ENCODE measurements around the gene FAM168A. TPM values are rescaled to one million over a fixed set of nuclear protein-coding genes. Genes with fewer than 3 reads are reported as not detected.
"Not testable (repeated sequence)": the region's sequence is repeated elsewhere in the genome, so short reads cannot be mapped to it uniquely, and the experiment has no call there.

Gene FAM168A
- total RNA-seq, 1 donor from 2014 or later, result 52.2 TPM

- no peaks in the 10 kb centered on the region for H3K27me3 Mint-ChIP-seq (ENCODE audit: unreplicated experiment)
- no peak overlapping the region for H3K4me3 Mint-ChIP-seq (ENCODE audit: unreplicated experiment)
- peaks cover 30% of the 10 kb centered on the region for H3K4me1 Mint-ChIP-seq (ENCODE audit: unreplicated experiment)
- no peak for TF ChIP-seq CTCF (IDR thresholded peaks at IDR 0.05)
- no peak for DNase-seq (ENCODE audit: extremely low spot score, unreplicated experiment)
- H3K36me3 Mint-ChIP-seq (ENCODE audit: unreplicated experiment), result peaks cover 2% of the 10 kb centered on the region
- H3K27ac Mint-ChIP-seq (ENCODE audit: unreplicated experiment), result peak overlapping the region; percentile 65
- no peaks in the 10 kb centered on the region for H3K9me3 Mint-ChIP-seq (ENCODE audit: unreplicated experiment)
These were observed 19.2 kb downstream of the FAM168A start for GRCh38 chr11:73578592-73579185.

GRCh38 chr11:73577496-73577917, 20.4 kb downstream of the FAM168A start:
- peak overlapping the region; percentile 65 for H3K27ac Mint-ChIP-seq (ENCODE audit: unreplicated experiment)
- no peaks in the 10 kb centered on the region for H3K36me3 Mint-ChIP-seq (ENCODE audit: unreplicated experiment)
- no peak for TF ChIP-seq CTCF (IDR thresholded peaks at IDR 0.05)
- H3K4me3 Mint-ChIP-seq (ENCODE audit: unreplicated experiment), result no peak overlapping the region
- no peaks in the 10 kb centered on the region for H3K27me3 Mint-ChIP-seq (ENCODE audit: unreplicated experiment)
- peaks cover 30% of the 10 kb centered on the region for H3K4me1 Mint-ChIP-seq (ENCODE audit: unreplicated experiment)
- no peaks in the 10 kb centered on the region for H3K9me3 Mint-ChIP-seq (ENCODE audit: unreplicated experiment)
- DNase-seq (ENCODE audit: extremely low spot score, unreplicated experiment), result no peak

GRCh38 chr11:73576185-73576614, 21.7 kb downstream of the FAM168A start:
- H3K27ac Mint-ChIP-seq (ENCODE audit: unreplicated experiment), result peak overlapping the region; percentile 43

GRCh38 chr11:73571982-73572381, 25.9 kb downstream of the FAM168A start:
- Mint-ChIP-seq H3K4me1 (ENCODE audit: unreplicated experiment) (peaks cover 11% of the 10 kb centered on the region), H3K36me3 (ENCODE audit: unreplicated experiment) (peaks cover 10% of the 10 kb centered on the region)
- H3K27me3 Mint-ChIP-seq (ENCODE audit: unreplicated experiment); H3K9me3 Mint-ChIP-seq (ENCODE audit: unreplicated experiment); H3K27ac Mint-ChIP-seq (ENCODE audit: unreplicated experiment); DNase-seq (ENCODE audit: extremely low spot score, unreplicated experiment); H3K4me3 Mint-ChIP-seq (ENCODE audit: unreplicated experiment): not testable (repeated sequence)

More at GRCh38 chr11:73576185-73576614, 21.7 kb downstream of the FAM168A start:
- H3K9me3 Mint-ChIP-seq (ENCODE audit: unreplicated experiment), result no peaks in the 10 kb centered on the region
- peaks cover 30% of the 10 kb centered on the region for H3K4me1 Mint-ChIP-seq (ENCODE audit: unreplicated experiment)
- DNase-seq (ENCODE audit: extremely low spot score, unreplicated experiment), result no peak
- H3K4me3 Mint-ChIP-seq (ENCODE audit: unreplicated experiment), result no peak overlapping the region
- no peaks in the 10 kb centered on the region for H3K27me3 Mint-ChIP-seq (ENCODE audit: unreplicated experiment)
- TF ChIP-seq CTCF (IDR thresholded peaks at IDR 0.05), result no peak
- H3K36me3 Mint-ChIP-seq (ENCODE audit: unreplicated experiment), result no peaks in the 10 kb centered on the region

- no peaks in the 10 kb centered on the region for H3K27me3 Mint-ChIP-seq (ENCODE audit: unreplicated experiment)
- no peak for DNase-seq (ENCODE audit: extremely low spot score, unreplicated experiment)
- peaks cover 10% of the 10 kb centered on the region for H3K36me3 Mint-ChIP-seq (ENCODE audit: unreplicated experiment)
- H3K27ac Mint-ChIP-seq (ENCODE audit: unreplicated experiment), result no peak overlapping the region
- TF ChIP-seq CTCF (IDR thresholded peaks at IDR 0.05), result no peak
- no peak overlapping the region for H3K4me3 Mint-ChIP-seq (ENCODE audit: unreplicated experiment)
- peaks cover 5% of the 10 kb centered on the region for H3K4me1 Mint-ChIP-seq (ENCODE audit: unreplicated experiment)
- no peaks in the 10 kb centered on the region for H3K9me3 Mint-ChIP-seq (ENCODE audit: unreplicated experiment)
These were observed 27.3 kb downstream of the FAM168A start for GRCh38 chr11:73570415-73571114.

Measured in osteocyte (in vitro differentiated cells).